Measurements from ENCODE around the gene NR2C2AP. TPM values are rescaled to one million over a fixed set of nuclear protein-coding genes. Genes with fewer than 3 reads are reported as not detected.

NR2C2AP gene
- total and polyA plus RNA-seq, 2 of the 13 experiments (the other 11 are each of a cell fraction or from before 2014, with no cell fraction given) = 12.2 to 26.8 TPM

DNA sequence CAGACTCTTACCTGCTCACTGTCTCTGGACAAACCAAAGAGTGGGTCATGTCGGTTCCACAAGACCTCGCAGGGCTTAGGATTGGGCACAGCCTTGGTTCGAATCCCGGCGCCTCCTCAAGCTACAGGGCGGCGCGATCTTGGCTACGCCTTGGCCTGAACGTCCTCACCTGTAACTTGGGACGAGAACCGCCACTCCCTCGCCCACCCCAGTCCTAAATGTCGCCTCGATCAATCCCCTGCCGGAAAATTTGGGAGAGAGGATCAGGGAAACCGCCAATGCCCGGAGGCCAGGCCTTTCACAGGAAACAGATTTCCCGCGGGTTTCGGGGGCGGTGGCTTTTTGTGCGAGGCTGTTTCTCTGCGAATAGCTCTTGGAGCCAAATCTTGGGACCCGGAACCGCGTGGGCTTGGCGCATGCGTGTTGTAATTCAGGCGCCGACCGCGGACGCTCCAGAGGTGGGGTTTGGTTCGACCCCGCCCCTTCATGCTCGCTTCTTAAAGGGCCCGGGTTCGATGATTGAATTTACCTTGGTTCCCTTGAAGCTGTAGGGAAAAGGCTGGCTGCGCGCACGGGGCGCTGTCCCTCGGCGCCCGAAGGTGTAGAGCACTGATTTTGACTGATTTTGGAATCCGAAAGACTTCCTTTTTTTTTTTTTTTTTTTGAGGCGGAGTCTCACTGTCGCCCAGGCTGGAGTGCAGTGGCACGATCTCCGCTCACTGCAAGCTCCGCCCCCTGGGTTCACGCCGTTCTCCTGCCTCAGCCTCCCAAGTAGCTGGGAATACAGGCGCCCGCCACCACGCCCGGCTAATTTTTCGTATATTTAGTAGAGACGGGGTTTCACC is at the start of gene NR2C2AP (continued):
- TF ChIP-seq, protein P1, sequence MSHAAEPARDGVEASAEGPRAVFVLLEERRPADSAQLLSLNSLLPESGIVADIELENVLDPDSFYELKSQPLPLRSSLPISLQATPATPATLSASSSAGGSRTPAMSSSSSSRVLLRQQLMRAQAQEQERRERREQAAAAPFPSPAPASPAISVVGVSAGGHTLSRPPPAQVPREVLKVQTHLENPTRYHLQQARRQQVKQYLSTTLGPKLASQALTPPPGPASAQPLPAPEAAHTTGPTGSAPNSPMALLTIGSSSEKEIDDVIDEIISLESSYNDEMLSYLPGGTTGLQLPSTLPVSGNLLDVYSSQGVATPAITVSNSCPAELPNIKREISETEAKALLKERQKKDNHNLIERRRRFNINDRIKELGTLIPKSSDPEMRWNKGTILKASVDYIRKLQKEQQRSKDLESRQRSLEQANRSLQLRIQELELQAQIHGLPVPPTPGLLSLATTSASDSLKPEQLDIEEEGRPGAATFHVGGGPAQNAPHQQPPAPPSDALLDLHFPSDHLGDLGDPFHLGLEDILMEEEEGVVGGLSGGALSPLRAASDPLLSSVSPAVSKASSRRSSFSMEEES (CRISPR knock-in tag; IDR thresholded peaks at IDR 0.05) = no peak
- TF ChIP-seq KDM2A (CRISPR knock-in tag; IDR thresholded peaks at IDR 0.05; ENCODE audit: borderline replicate concordance, low read depth) (peak; percentile 92), SNAPC2 (CRISPR knock-in tag; IDR thresholded peaks at IDR 0.05) (0 out of 2 replicates have a peak, but pooled peaks have one; percentile 68), MLXIP (CRISPR knock-in tag; IDR thresholded peaks at IDR 0.05; ENCODE audit: borderline replicate concordance) (0 out of 2 replicates have a peak, but pooled peaks have one; percentile 20), EEA1 (CRISPR knock-in tag; IDR thresholded peaks at IDR 0.05; ENCODE audit: borderline replicate concordance) (no peak), HDAC1 (CRISPR knock-in tag; IDR thresholded peaks at IDR 0.05) (peak; percentile 71), PCBP1 (IDR thresholded peaks at IDR 0.05; ENCODE audit: borderline replicate concordance, low read depth, low read length) (0 out of 2 replicates have a peak, but pooled peaks have one; percentile 62), ZNF563 (CRISPR knock-in tag; IDR thresholded peaks at IDR 0.05) (no peak)
- TF ChIP-seq, protein P2, sequence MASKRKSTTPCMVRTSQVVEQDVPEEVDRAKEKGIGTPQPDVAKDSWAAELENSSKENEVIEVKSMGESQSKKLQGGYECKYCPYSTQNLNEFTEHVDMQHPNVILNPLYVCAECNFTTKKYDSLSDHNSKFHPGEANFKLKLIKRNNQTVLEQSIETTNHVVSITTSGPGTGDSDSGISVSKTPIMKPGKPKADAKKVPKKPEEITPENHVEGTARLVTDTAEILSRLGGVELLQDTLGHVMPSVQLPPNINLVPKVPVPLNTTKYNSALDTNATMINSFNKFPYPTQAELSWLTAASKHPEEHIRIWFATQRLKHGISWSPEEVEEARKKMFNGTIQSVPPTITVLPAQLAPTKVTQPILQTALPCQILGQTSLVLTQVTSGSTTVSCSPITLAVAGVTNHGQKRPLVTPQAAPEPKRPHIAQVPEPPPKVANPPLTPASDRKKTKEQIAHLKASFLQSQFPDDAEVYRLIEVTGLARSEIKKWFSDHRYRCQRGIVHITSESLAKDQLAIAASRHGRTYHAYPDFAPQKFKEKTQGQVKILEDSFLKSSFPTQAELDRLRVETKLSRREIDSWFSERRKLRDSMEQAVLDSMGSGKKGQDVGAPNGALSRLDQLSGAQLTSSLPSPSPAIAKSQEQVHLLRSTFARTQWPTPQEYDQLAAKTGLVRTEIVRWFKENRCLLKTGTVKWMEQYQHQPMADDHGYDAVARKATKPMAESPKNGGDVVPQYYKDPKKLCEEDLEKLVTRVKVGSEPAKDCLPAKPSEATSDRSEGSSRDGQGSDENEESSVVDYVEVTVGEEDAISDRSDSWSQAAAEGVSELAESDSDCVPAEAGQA (IDR thresholded peaks at IDR 0.05; ENCODE audit: low read depth) = no peak
- TF ChIP-seq, protein P2 (CRISPR knock-in tag; IDR thresholded peaks at IDR 0.05; ENCODE audit: borderline replicate concordance) = no peak

Data from HepG2 (cell line).